Sigmoid colon (tissue), 7 donors: Measurements from ENCODE around the gene ATF7. TPM values are rescaled to one million over a fixed set of nuclear protein-coding genes. Genes with fewer than 3 reads are reported as not detected.
A peak's percentile ranks its signal among the peaks of the same experiment; 100 is the strongest.
"Not testable (repeated sequence)": the region's sequence is repeated elsewhere in the genome, so short reads cannot be mapped to it uniquely, and the experiment has no call there.

ENCODE experiments used
- DNase-seq: peaks from one replicate; pipeline ENCODE4 v3.0.0-alpha.2; 2019
- H3K27ac ChIP-seq, 4 donors: fragments of 200-600 bp; sonication (generic); one replicate each; pipeline ENCODE4 v1.5.1; 2016 to 2019; ENCODE audit warnings: mild to moderate bottlenecking in 1 of 4
- H3K27me3 ChIP-seq, 3 donors: fragments of 200-600 bp; sonication (generic); one replicate each; pipeline ENCODE4 v1.5.1; 2019; ENCODE audit warnings: mild to moderate bottlenecking in 1 of 3
- H3K36me3 ChIP-seq, 4 donors: fragments of 200-600 bp; sonication (generic); one replicate each; pipeline ENCODE4 v1.5.1; 2016 to 2019
- H3K4me1 ChIP-seq, 4 donors: fragments of 200-600 bp; sonication (generic); one replicate each; pipeline ENCODE4 v1.5.1; 2017 to 2019
- H3K4me3 ChIP-seq, 4 donors: fragments of 200-600 bp; sonication (generic); one replicate each; pipeline ENCODE4 v1.5.1; 2017 to 2019; ENCODE audit warnings: mild to moderate bottlenecking in 2 of 4, moderate library complexity in 1 of 4
- H3K9me3 ChIP-seq, 4 donors: fragments of 200-600 bp in 3 of 4; sonication (generic) in 3 of 4; one replicate each; pipeline versions ENCODE4 v1.5.1 to v1.6.1; 2013 to 2019
- EP300 ChIP-seq, 4 donors: sonication (generic); formaldehyde crosslinking; IDR thresholded peaks; one replicate each; pipeline ENCODE4 v1.6.1; 2017; ENCODE audit warnings: antibody characterized with exemption in 4 of 4
- POLR2A ChIP-seq, 2 donors: fragments of 450-650 bp; IDR thresholded peaks; one replicate each; pipeline ENCODE4 v1.6.1; 2016; ENCODE audit warnings: antibody characterized with exemption in 2 of 2, mild to moderate bottlenecking in 2 of 2, moderate library complexity in 2 of 2
- POLR2AphosphoS5 ChIP-seq, 4 donors: sonication (generic); formaldehyde crosslinking; IDR thresholded peaks; one replicate each; pipeline ENCODE4 v1.6.1; 2017; ENCODE audit warnings: antibody characterized with exemption in 4 of 4
- WGBS, 2 donors: extraction: QIAGEN DNeasy Blood & Tissue Kit; methylation state at CpG; one replicate each; pipeline ENCODE4 v1.1.7; 2013; 5-methylcytosine and 5-hydroxymethylcytosine counted together
- intact Hi-C: fragments of 100-400 bp; cut with DNase I; formaldehyde crosslinking; loops from one replicate; pipeline ENCODE4 v1.15.1; 2023
- polyA plus RNA-seq, 3 donors: library from polyadenylated mRNA; stranded (reverse); fragments of 200-250 nt; gene quantifications; one replicate each; pipeline ENCODE4 v1.2.3, GENCODE V29; 2013
- total RNA-seq, 4 donors: library from RNA; depleted of rRNA; stranded (reverse); fragments of >200 nt; gene quantifications; one replicate each; pipeline ENCODE4 v1.1.0, GENCODE V29; 2016
- TF ChIP-seq, protein P1 (sequence below), 4 experiments: fragments of 450-650 bp in 3 of 4; fragments of 200-600 bp in 1 of 4; IDR thresholded peaks; one replicate each; pipeline ENCODE4 v1.5.1; 2016 to 2019; ENCODE audit warnings: antibody characterized with exemption in 4 of 4, mild to moderate bottlenecking in 3 of 4, moderate library complexity in 2 of 4
- donor health status: healthy with polysubstance abuse.
- donor health status: Bipolar disorder and iron deficiency.
- donor health status: healthy.

Gene ATF7
- total and polyA plus RNA-seq, 7 donors, result 20.2 to 36.0 (median 22.0) TPM

DNA sequence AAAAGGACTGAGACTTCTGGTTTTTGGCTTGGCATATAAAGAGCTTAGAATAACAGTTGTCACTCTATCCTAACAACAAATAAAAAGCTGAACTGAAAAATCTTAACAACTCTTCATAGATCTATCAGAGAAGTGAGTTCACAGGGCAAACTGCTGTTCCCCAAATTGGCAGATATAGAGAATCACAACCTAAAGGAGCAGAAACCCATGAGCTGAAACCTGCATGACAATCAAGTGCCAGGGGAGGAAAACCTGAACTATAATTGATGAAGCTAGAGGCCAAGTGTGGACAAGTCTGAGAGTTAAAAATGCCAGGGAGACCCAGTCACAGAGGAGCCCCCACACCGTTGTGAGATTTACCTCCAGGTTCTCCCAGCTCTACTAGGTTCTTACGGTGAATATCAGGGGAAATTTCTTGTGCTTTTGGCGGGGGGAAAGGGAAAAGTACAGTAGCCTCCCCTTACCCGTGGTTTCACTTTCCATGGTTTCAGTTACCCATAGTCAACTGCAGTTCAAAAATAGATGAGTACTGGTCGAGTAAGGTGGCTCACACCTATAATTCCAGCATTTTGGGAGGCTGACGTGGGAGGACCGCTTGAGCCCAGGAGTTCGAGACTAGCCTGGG, 53.9 kb downstream of the ATF7 start:
- H3K4me1 ChIP-seq, result peaks cover 0 to 62% (median 42%) of the 10 kb centered on the region in 4 donors
- WGBS, 2 donors, result 75 to 94% methylated on average over 8 of the region's 8 CpGs

DNA sequence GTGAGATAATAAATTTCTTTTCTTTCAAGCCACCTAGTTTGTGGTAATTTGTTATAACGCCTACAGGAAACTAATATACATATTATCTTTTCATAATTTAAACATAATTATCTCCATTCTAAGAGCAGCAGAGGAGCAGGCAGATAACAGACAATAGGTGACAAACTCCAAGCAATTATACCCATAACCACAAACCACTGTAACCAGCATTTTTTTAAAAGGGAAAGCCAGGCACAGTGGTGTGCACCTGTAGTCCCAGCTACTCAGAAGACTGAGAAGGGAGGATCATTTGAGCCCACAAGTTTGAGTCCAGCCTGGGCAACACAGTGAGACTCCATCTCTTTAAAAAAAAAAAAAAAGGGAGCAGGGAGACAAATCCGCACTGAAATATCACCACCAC, 54.9 kb downstream of the ATF7 start:
- Histone ChIP-seq H3K4me1 (peaks cover 0 to 58% (median 40%) of the 10 kb centered on the region in 4 donors), H3K9me3 (no peaks in the 10 kb centered on the region), H3K27me3 (no peaks in the 10 kb centered on the region), H3K27ac (peak overlapping the region in 1 of 4 donors; percentile 36), H3K4me3 (no peak overlapping the region), H3K36me3 (no peaks in the 10 kb centered on the region)
- TF ChIP-seq EP300 (IDR thresholded peaks at IDR 0.05), result no peak
- TF ChIP-seq POLR2A (IDR thresholded peaks at IDR 0.05), result no peak
- TF ChIP-seq POLR2AphosphoS5 (IDR thresholded peaks at IDR 0.05), result no peak
- TF ChIP-seq, protein P1, sequence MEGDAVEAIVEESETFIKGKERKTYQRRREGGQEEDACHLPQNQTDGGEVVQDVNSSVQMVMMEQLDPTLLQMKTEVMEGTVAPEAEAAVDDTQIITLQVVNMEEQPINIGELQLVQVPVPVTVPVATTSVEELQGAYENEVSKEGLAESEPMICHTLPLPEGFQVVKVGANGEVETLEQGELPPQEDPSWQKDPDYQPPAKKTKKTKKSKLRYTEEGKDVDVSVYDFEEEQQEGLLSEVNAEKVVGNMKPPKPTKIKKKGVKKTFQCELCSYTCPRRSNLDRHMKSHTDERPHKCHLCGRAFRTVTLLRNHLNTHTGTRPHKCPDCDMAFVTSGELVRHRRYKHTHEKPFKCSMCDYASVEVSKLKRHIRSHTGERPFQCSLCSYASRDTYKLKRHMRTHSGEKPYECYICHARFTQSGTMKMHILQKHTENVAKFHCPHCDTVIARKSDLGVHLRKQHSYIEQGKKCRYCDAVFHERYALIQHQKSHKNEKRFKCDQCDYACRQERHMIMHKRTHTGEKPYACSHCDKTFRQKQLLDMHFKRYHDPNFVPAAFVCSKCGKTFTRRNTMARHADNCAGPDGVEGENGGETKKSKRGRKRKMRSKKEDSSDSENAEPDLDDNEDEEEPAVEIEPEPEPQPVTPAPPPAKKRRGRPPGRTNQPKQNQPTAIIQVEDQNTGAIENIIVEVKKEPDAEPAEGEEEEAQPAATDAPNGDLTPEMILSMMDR (IDR thresholded peaks at IDR 0.05), result no peak
- intact Hi-C loops, result no loop called here
- no peak for DNase-seq
- 89 to 95% methylated on average over 2 of the region's 2 CpGs for WGBS, 2 donors

More for the DNA sequence above, 53.9 kb downstream of the ATF7 start:
- intact Hi-C loops, result no loop called here
- no peaks in the 10 kb centered on the region for H3K36me3 ChIP-seq
- no peak for DNase-seq
- TF ChIP-seq, protein P1 (IDR thresholded peaks at IDR 0.05), result no peak
- TF ChIP-seq POLR2AphosphoS5 (IDR thresholded peaks at IDR 0.05) (no peak), POLR2A (IDR thresholded peaks at IDR 0.05) (no peak), EP300 (IDR thresholded peaks at IDR 0.05) (no peak)
- no peak overlapping the region for H3K27ac ChIP-seq
- H3K9me3 ChIP-seq, result no peaks in the 10 kb centered on the region
- no peak overlapping the region for H3K4me3 ChIP-seq
- H3K27me3 ChIP-seq, result no peaks in the 10 kb centered on the region

DNA sequence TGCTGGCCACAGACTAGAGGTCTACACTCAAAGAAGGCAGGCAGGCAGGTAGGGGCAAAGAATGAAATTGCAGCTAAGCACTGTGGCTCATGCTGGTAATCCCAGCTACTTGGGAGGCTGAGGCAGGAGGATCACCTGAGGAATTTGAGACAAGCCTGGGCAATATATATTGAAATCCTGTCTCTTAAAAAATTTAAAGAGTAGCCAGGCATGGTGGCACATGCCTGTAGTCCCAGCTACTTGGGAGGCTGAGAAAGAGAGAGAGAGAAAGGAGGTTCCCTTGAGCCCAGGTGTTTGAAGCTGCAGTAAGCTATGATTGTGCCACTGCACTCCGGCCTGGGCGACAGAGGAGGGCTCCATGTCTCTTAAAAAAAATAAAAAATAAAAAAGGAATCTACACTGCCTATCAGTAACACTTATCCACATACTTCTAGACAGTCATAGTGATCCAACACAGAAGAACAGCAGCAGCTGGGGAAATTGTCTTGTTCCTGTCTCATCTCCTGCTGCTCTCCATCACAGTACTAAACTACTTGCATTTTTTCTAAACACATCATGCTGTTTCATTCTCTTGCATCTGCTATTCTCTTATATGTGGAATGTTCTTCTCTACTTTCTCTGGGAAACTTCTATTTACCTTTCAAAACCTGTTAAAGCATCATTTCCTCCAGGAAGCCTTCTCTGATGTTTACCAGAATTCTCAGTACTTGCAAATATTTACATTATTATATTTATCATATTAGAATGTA, 57.2 kb downstream of the ATF7 start:
- intact Hi-C loops, result no loop called here
- H3K4me3 ChIP-seq, result no peak overlapping the region
- no peaks in the 10 kb centered on the region for H3K27me3 ChIP-seq
- no peaks in the 10 kb centered on the region for H3K9me3 ChIP-seq
- no peaks in the 10 kb centered on the region for H3K36me3 ChIP-seq
- peaks cover 0 to 45% (median 33%) of the 10 kb centered on the region in 4 donors for H3K4me1 ChIP-seq
- TF ChIP-seq POLR2AphosphoS5 (IDR thresholded peaks at IDR 0.05) (peak in 1 of 4 donors; percentile 32), EP300 (IDR thresholded peaks at IDR 0.05) (no peak)
- no peak for DNase-seq
- WGBS, 2 donors, result 83 to 84% methylated on average over 2 of the region's 2 CpGs
- H3K27ac ChIP-seq, result peak overlapping the region in 2 of 4 donors; percentile 35 to 56

DNA sequence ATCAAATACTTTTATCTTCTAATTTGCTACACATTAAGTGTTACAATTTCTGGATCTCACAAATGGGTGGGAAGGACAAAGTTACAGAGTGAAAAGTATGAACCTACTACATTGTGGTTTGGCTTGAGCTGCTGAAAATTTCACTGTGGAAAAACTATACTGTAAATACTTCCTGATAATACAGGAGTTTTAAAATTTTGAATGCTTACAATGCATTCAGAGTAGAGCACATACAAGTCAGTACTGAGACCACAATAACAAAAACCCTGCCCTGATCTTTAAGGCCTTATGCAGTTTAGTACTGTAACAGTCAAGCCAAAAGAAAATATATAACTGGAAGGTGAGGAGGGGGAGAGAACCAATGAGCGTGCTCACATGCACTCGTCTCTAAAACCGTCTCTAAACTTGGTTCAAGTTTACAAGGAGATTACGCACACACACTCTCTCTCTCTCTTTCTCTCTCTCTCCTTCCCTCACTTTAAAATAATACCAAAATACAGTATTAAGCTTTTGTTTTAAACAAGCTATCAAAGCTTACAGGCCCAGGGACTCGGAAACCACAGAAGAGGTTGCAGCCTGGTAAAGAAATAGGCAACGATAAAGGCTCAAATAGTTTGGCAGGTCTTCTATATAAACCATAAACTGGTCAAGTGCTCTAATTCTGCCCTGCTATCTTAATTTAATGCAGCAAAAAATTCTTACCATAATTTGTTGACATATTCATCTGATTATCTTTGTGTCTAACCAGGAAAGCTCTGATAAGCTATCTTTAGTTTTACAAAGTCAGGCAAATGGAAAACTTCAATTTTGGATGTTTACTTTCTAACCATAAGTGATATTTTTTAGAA, 58.0 kb downstream of the ATF7 start:
- Histone ChIP-seq H3K27ac (peak overlapping the region in 2 of 4 donors; percentile 35 to 56), H3K4me1 (peaks cover 0 to 48% (median 31%) of the 10 kb centered on the region in 4 donors), H3K36me3 (no peaks in the 10 kb centered on the region), H3K27me3 (no peaks in the 10 kb centered on the region), H3K9me3 (no peaks in the 10 kb centered on the region), H3K4me3 (no peak overlapping the region)
- intact Hi-C loops, result no loop called here
- WGBS, 2 donors, result 79 to 91% methylated on average over 6 of the region's 6 CpGs
- no peak for TF ChIP-seq EP300 (IDR thresholded peaks at IDR 0.05)
- TF ChIP-seq, protein P1 (IDR thresholded peaks at IDR 0.05), result no peak
- TF ChIP-seq POLR2A (IDR thresholded peaks at IDR 0.05), result no peak
- no peak for TF ChIP-seq POLR2AphosphoS5 (IDR thresholded peaks at IDR 0.05)
- DNase-seq, result no peak

DNA sequence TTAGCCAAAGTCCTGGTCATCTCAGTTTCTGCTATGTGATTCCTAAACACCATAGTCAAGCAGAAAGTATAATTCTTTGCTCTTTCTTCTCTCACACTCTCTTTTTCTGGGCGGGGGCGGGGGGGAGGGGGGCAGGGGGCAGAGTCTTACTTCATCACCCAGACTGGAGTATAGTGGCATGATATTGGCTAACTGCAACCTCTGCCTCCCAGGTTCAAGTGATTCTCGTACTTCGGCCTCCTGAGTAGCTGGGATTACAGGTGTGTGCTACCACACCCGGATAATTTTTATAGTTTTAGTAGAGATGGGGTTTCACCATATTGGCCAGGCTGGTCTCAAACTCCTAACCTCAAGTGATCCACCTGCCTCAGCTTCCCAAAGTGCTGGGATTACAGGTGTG, 60.8 kb downstream of the ATF7 start:
- H3K4me3 ChIP-seq, intact Hi-C loops, H3K27me3 ChIP-seq, H3K9me3 ChIP-seq, H3K36me3 ChIP-seq, H3K27ac ChIP-seq, DNase-seq: not testable (repeated sequence)
- peaks cover 0 to 64% (median 44%) of the 10 kb centered on the region in 4 donors for H3K4me1 ChIP-seq
- WGBS, 2 donors, result 35 to 84% methylated on average over 5 of the region's 5 CpGs
